Ascending aorta (tissue), 2 donors: ENCODE data around the gene ENKUR. TPM values are rescaled to one million over a fixed set of nuclear protein-coding genes. Genes with fewer than 3 reads are reported as not detected.

Source experiments
- DNase-seq, 2 donors: peaks; one replicate each; pipeline ENCODE4 v3.0.0-alpha.2; 2019; ENCODE audit warnings: low spot score in 2 of 2
- H3K27ac ChIP-seq, 2 donors: fragments of 200-600 bp; sonication (generic); one replicate each; pipeline ENCODE4 v1.5.1; 2016 to 2017; ENCODE audit warnings: mild to moderate bottlenecking in 1 of 2
- H3K27me3 ChIP-seq: fragments of 200-600 bp; sonication (generic); one replicate; pipeline ENCODE4 v1.5.1; 2017
- H3K36me3 ChIP-seq, 2 donors: fragments of 200-600 bp; sonication (generic); one replicate each; pipeline ENCODE4 v1.5.1; 2016
- H3K4me1 ChIP-seq, 2 donors: fragments of 200-600 bp; sonication (generic); one replicate each; pipeline ENCODE4 v1.5.1; 2016 to 2017; ENCODE audit warnings: mild to moderate bottlenecking in 1 of 2
- H3K4me3 ChIP-seq, 2 donors: fragments of 200-600 bp; sonication (generic); one replicate each; pipeline ENCODE4 v1.5.1; 2016 to 2017; ENCODE audit warnings: mild to moderate bottlenecking in 1 of 2
- H3K9me3 ChIP-seq, 2 donors: fragments of 200-600 bp; sonication (generic); one replicate each; pipeline ENCODE4 v1.5.1; 2016
- intact Hi-C: fragments of 100-400 bp; cut with DNase I; formaldehyde crosslinking; loops from one replicate; pipeline ENCODE4 v1.15.1; 2023
- total RNA-seq: library from RNA; depleted of rRNA; stranded (reverse); fragments of >200 nt; gene quantifications from one replicate; pipeline ENCODE4 v1.1.0, GENCODE V29; 2016
- TF ChIP-seq, protein P1 (sequence below), 3 experiments: fragments of 200-600 bp in 2 of 3; fragments of 450-650 bp in 1 of 3; sonication (generic) in 2 of 3; IDR thresholded peaks; one replicate each; pipeline ENCODE4 v1.5.1; 2016 to 2019; ENCODE audit warnings: antibody characterized with exemption in 3 of 3, mild to moderate bottlenecking in 1 of 3, moderate library complexity in 1 of 3

The ENKUR gene
- total RNA-seq, 1 donor from 2014 or later: not detected

DNA sequence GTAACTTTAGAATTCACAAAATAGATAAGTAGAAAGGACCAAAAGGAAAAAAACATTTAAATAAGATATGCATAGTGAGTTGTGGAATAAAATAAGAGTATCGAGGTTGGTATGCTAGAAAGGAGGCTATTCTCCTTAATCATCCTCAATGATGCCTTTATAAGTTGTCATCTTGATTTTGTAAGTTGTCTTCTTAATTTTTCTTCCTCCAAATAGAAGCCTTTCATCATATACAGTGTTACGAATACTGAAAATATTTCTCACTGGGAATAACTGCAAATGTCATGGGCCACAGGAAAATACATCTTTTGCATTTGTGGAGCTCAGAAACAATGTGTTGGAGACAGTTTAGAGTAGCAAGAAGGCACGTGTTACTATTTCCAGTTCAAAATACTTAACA lies 32.0 kb downstream of the ENKUR start:
- intact Hi-C loops: loop anchor here (10.0 kb wide), 1 partner anchor 259 kb away; the partner anchor contains the start of gene ARHGAP21
- no peaks in the 10 kb centered on the region for H3K9me3 ChIP-seq
- H3K4me3 ChIP-seq: no peak overlapping the region
- no peaks in the 10 kb centered on the region for H3K27me3 ChIP-seq
- no peak overlapping the region for H3K27ac ChIP-seq
- H3K36me3 ChIP-seq: no peaks in the 10 kb centered on the region
- TF ChIP-seq, protein P1, sequence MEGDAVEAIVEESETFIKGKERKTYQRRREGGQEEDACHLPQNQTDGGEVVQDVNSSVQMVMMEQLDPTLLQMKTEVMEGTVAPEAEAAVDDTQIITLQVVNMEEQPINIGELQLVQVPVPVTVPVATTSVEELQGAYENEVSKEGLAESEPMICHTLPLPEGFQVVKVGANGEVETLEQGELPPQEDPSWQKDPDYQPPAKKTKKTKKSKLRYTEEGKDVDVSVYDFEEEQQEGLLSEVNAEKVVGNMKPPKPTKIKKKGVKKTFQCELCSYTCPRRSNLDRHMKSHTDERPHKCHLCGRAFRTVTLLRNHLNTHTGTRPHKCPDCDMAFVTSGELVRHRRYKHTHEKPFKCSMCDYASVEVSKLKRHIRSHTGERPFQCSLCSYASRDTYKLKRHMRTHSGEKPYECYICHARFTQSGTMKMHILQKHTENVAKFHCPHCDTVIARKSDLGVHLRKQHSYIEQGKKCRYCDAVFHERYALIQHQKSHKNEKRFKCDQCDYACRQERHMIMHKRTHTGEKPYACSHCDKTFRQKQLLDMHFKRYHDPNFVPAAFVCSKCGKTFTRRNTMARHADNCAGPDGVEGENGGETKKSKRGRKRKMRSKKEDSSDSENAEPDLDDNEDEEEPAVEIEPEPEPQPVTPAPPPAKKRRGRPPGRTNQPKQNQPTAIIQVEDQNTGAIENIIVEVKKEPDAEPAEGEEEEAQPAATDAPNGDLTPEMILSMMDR (IDR thresholded peaks at IDR 0.05): no peak
- no peak for DNase-seq
- no peaks in the 10 kb centered on the region for H3K4me1 ChIP-seq

DNA sequence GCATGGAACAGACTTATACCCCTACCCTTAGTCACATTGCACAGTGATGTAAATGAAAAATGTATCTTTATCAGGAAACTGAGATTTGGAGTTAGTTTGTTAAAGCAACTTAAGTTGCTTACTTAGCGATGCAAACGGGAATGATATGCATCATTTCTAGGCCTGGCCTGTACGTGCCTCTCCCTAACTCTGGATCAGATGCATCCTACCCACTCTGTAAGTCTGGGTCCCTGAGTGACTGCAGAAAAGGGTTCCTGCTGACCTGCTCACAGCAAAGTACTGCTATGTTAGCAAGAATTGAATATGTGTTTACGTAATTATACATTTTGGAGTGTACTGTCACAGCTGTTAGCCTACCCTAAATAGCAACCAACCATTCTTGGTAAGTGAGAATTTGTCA lies 32.8 kb downstream of the ENKUR start:
- no peaks in the 10 kb centered on the region for H3K4me1 ChIP-seq
- no peaks in the 10 kb centered on the region for H3K27me3 ChIP-seq
- no peak overlapping the region for H3K27ac ChIP-seq
- TF ChIP-seq, protein P1 (IDR thresholded peaks at IDR 0.05): no peak
- intact Hi-C loops: loop anchor here (10.0 kb wide), 1 partner anchor 258 kb away; the partner anchor contains the start of gene ARHGAP21
- H3K36me3 ChIP-seq: no peaks in the 10 kb centered on the region
- no peaks in the 10 kb centered on the region for H3K9me3 ChIP-seq
- H3K4me3 ChIP-seq: no peak overlapping the region
- DNase-seq: no peak

DNA sequence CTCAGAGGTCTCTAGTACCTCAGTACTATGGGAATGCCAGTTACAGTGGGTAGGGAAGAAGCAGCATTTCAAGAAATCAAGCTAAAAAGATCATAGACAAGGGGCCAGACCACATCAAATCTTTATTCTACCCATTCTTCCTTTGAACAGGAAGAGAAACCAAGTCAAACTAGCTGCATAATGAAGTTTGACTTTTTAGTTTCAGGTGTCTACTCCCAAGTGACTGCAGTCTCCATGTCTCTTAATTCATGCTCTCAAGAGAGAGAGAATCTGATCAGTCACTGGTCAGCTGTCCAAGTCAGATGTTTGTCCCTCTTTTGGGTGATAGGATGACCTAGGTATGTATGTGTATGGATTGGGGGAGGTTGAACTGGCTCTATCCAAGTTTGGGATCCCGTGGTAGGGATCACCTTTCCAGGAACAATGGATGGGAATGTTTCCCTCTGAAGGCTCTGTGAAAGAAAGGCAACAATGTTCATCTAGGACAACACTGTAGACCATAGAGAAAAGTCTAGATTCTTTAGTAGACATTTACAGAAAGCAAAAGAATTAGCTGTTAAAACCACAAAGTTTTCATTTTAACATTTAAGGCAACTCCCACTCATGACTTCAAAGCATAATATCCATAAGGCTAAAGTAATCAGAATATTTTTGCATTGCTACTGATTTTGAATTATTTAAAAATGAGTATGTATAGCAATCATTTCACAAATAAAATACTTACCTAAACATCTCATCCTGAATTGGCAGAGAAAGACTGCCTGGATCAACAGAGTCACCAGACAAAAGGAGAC lies 33.4 kb downstream of the ENKUR start:
- no peaks in the 10 kb centered on the region for H3K4me1 ChIP-seq
- no peak overlapping the region for H3K27ac ChIP-seq
- H3K36me3 ChIP-seq: no peaks in the 10 kb centered on the region
- no peak overlapping the region for H3K4me3 ChIP-seq
- H3K9me3 ChIP-seq: no peaks in the 10 kb centered on the region
- intact Hi-C loops: loop anchor here (10.0 kb wide), 1 partner anchor 258 kb away; the partner anchor contains the start of gene ARHGAP21
- no peak for DNase-seq
- TF ChIP-seq, protein P1 (IDR thresholded peaks at IDR 0.05): no peak
- H3K27me3 ChIP-seq: no peaks in the 10 kb centered on the region

DNA sequence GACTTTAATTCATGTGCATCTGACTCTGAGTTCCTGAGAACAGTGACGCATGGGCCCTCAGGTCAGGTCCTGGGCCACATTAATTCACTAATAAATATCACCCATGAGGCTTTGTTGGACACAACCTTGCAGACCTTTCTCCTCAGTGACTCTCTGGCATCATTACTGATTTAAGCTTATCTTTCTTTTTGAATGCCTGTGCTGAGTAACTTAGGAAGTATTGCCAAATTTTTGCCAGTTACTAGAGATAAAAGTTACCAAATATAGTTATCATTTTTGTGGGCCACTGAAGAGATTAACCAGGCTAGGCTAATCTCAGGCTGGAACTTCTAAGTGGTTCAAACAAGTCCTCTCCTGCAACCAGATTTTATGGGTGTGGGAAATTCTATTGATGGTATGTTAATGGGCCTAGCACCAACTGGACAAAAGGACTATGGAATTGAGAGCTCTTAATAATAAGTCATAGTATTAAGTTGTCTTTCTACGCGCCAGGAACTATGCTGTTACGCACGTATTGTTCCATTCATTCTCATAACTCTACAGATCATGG lies 34.7 kb downstream of the ENKUR start:
- intact Hi-C loops: loop anchor here (10.0 kb wide), 1 partner anchor 256 kb away; the partner anchor contains the start of gene ARHGAP21
- H3K27me3 ChIP-seq: no peaks in the 10 kb centered on the region
- no peaks in the 10 kb centered on the region for H3K4me1 ChIP-seq
- no peaks in the 10 kb centered on the region for H3K36me3 ChIP-seq
- TF ChIP-seq, protein P1 (IDR thresholded peaks at IDR 0.05): no peak
- H3K9me3 ChIP-seq: no peaks in the 10 kb centered on the region
- no peak overlapping the region for H3K27ac ChIP-seq
- DNase-seq: no peak
- H3K4me3 ChIP-seq: no peak overlapping the region

DNA sequence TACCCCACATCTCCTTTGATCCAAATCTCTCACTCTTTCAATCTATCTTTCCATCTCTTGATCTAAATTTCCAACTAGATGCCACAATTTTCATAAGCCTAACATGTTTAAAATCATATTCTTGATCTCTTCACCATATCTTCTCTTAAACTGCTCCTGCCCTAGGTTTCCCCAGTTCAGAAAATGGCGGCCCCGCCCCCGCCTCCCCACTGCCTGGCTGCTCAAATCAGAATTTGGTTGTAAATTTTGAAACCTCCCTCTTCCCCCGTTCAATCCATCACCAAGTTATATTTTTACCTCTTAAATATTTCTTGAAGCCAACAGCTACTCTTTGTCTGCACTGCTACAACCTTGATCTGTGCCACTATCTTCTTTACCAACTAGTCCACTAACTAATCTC lies 36.3 kb downstream of the ENKUR start:
- intact Hi-C loops: loop anchor here (10.0 kb wide), 1 partner anchor 255 kb away; the partner anchor contains the start of gene ARHGAP21
- DNase-seq: no peak
- H3K27ac ChIP-seq: no peak overlapping the region
- no peaks in the 10 kb centered on the region for H3K27me3 ChIP-seq
- H3K9me3 ChIP-seq: no peaks in the 10 kb centered on the region
- no peak overlapping the region for H3K4me3 ChIP-seq
- no peaks in the 10 kb centered on the region for H3K36me3 ChIP-seq
- TF ChIP-seq, protein P1 (IDR thresholded peaks at IDR 0.05): no peak
- H3K4me1 ChIP-seq: peaks cover 0 to 2% of the 10 kb centered on the region in 2 donors
